Skeletal muscle cell (primary cell): Measurements from ENCODE around the gene CSNK2A3.
A peak's percentile ranks its signal among the peaks of the same experiment; 100 is the strongest.

Experiments used
- DNase-seq: peaks from one replicate; pipeline ENCODE4 v3.0.0-alpha.2; 2010; ENCODE audit warnings: low read depth
- H3K4me3 ChIP-seq: 2 replicates; pipeline ENCODE4 v1.5.1; 2011; ENCODE audit warnings: low read depth, mild to moderate bottlenecking, control low read depth, low read length, moderate library complexity

The CSNK2A3 gene

DNA sequence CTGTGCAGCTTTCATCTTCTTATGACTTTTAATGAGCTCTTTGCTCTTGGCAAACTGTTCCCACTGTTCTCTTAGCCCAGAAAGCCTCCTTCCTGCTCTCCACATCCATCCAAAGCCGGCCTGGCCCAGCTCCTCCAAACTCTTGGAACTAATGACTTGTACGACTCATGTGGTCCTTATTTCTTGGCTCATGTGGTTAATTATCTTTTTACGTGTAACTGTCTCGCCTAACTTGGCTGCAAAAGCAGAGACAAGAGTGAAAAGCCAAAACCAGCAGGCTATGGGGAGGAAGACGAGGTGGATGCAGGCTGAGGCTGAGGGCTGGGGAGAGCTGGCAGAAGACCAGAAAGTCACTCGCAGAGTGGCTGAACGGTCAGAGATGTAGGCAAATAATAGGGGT is 5.5 kb downstream of the CSNK2A3 start:
- no peak overlapping the region for H3K4me3 ChIP-seq
- DNase-seq: no peak

DNA sequence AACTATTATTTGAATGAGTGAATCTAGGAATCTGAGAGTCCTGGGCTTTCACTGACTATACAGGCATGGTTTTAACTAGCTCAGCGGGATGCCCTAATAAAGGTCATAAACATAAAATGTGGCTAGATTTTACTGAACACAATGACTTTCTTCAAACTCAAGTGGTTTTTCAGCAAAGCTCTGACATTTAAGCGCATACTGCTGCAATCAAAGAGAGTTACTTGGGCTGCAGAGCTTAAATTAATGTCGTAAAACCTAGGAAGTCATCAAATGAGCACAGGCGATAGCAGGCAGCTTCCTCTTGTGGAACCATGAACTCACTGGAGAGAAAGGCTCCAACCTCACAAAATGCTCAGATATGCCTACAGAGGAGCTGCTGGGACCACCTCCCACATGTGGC is 6.7 kb downstream of the CSNK2A3 start:
- H3K4me3 ChIP-seq: no peak overlapping the region
- no peak for DNase-seq

DNA sequence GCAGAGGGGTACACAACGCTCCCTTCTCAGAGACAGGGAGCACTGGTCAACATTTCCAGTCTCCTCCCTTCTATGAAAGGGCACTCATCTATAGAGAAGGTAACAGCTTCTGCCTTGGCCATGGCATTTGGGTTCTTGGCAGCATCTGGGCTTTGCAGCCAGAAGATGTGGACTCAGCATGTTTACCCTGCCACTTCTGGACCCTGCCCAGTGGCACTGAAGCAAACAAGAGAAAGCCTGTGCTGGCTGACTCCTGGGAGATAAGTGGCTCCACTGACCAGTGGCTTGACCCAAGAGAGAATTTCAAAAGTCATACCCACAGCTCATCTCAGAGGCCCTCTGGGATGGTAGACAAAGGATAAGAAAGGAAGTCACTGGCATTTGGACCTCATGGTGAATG is 8.0 kb downstream of the CSNK2A3 start:
- DNase-seq: no peak
- no peak overlapping the region for H3K4me3 ChIP-seq

DNA sequence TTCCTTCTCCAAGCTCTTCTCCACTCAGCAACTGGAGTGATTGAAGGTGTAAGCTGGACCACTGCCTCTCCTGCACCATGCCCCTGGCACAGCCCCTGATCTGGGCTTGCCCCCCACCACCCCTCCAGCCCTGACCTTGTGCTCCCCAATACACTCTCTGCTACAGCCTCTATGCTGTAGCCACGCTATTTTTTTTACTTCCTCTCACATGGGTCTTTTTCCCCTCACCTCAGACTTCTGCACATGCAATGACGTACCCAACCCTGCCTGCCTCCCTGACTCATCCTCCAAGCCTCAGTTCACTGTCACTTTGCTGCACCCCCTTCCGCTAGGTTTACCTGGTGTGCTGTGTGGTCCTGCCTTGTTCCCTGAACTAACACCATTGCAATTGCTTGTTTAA is 9.0 kb downstream of the CSNK2A3 start:
- DNase-seq: no peak
- H3K4me3 ChIP-seq: no peak overlapping the region

DNA sequence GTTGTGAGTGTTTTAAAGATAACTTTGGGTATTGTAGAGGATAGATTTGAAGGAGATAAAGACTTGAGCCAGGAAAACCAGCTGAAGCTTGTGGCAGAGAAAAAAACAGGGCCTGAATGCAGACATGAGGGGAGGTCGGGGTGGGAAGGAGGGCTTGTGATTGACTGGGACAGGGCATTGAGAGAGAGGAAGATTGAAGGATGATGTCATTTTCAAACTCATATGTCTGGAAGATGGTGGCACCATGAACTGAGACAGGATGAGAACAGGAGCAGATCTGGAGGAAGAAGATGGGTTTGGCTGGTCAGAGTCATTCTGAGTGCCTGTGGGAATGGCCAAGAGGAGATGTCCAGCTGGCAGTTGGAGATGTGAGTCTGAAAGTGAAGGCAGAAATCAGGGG is 14.7 kb downstream of the CSNK2A3 start:
- no peak for DNase-seq
- no peak overlapping the region for H3K4me3 ChIP-seq

DNA sequence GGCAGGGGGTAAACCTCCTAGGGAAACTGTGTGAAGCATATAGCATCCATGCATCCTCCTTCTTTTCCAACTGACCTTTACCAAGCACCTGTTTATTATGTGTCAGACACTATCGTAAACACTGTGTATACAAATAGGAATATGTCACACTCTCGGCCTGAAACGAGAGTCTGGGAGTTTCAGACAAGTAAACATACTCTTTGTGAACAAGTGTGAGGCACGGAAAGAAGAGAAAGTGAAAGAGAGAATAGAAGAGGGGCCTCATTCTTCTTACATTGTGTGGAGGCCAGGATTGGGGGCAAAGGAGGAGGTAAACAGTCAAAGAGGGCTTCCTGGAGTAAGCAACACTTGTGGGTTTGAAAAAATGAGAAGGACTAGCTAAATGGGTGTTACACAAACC is 16.4 kb downstream of the CSNK2A3 start:
- DNase-seq: no peak

DNA sequence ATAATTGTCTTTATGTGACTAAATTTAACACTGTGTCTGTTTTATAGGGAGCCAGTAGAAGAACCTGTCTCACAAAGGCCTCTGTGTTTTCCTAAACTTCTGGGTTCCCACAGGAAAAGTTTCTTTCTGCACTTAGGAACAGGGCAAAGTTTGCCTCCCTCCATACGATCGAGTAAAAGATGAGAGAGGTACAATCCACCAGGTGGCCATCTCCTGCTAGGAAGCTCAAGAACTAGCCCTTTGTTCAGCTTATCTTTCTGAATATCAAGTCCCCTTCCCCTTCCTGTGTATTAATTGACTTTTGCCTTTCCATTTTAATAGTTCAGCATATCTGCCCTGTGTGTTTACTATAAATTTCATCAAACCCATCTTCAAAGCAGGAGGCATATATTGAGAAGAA is 18.0 kb downstream of the CSNK2A3 start:
- no peak for DNase-seq
- H3K4me3 ChIP-seq: no peak overlapping the region

More for the DNA sequence above, 16.4 kb downstream of the CSNK2A3 start:
- H3K4me3 ChIP-seq: no peak overlapping the region

DNA sequence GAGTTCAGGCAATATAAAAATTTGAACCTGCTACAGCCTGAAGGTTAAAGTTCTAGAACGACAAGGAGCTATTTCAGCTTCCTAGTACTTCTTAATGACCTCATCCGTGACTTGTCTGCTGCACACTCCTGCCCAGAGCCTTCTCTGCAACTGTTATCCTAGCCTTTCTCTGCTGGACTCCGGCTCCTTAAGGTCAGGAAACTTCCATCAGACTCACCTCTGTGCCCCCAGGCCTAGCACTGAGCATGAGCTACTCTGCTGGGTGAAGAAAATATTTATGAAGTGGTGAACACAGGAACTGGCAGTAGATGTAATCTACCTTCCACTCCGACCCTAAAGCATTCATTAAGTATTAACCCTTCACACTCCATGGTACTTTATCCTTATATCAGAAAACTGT is 18.4 kb downstream of the CSNK2A3 start:
- no peak for DNase-seq
- H3K4me3 ChIP-seq: no peak overlapping the region

DNA sequence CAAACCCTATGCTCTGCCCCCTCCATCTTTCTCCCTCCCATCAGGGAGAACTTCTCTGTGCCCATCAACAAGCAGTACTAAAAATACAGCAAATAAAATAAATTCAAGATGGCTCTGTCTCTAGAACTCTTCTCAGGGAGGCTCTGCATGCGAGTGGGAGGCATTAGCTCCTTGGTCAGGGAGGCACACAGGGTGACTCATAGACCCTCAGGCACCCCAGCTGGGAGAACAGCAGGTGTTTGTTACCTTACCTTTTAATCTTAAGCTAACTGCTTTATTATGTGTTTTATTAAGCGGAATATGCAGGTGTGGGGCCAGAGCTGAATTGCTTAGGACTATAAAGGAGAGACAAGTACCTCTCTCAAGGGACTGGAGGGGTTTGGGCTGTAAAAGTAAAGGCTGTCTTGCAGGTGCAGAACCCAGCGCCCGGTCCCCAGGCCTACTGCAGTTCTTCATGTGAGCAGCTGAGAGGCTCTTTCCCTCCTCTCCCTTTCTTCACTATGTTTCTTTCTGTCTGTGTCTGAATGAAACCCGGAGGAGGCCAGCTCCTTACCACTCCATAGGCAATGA is 20.8 kb downstream of the CSNK2A3 start:
- H3K4me3 ChIP-seq: no peak overlapping the region
- DNase-seq: no peak

DNA sequence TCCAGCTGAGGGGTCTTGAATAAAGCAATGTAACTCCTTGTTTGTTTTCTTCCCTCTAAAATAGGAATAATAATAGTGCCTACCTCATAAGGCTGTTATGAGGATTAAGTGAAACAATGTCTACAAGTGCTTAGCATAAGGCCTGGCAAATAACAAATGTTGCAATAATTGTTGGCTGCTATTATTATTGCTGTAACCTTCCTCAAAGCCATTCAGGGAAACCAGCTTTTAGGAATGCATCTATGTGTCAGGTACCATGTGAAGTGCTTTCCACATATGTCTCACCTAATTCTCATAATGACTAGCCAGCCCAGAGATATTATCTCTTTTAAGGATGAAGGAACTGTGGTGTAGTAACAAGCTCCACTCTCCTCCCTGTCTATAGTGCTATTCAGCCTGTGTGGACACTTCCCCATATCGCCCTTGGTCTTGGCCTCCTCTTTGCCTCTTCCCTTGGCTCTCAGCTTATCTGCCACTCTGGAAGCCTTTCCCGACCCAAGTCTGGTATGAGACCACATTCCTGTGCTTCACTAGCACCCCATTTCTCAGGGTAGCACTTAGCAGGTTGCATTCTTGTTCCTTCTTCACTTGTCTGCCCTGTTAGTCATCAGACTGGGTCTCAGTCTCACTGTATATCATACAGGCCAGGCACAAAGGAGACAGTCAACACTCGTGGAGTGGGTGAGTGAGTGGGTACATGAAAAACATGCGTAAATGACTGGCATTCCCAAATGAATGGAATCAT is 23.8 kb downstream of the CSNK2A3 start:
- no peak for DNase-seq
- H3K4me3 ChIP-seq: no peak overlapping the region

DNA sequence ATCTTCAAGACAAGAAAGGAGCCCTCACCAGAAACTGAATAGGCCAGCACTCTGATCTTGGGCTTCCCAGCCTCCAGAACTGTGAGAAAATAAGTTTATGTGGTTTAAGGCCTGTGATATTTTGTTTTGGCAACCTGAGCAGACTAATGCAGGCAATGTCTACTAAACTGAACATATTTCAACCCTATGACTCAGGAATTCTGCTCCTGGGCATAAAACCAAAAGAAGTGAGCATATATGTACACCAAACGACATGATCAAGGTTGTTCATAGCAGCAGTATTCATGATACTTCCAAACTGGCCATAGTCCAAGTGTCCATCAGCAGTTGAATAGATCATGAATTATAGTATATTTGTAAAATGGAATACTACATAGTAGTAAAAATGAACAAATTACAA is 29.0 kb downstream of the CSNK2A3 start:
- no peak for DNase-seq
- H3K4me3 ChIP-seq: no peak overlapping the region

DNA sequence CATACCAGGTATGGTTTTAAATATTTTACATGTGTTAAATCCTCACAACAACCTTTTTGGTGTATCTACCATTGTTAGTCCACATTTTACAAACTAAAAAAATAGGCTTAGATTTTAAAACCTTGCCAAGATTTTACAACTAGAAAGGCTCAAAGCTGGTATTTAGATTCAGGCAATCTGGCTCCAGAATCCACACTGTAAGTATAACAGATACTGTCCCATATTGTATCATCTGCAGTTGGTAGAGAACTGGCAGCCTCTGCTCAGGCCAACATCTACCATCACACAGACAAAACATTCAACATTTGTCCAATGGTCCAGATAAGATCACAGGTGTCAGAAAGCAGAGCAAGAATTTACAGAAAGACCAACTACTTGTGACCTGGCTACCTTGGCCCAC is 30.9 kb downstream of the CSNK2A3 start:
- no peak overlapping the region for H3K4me3 ChIP-seq
- no peak for DNase-seq

DNA sequence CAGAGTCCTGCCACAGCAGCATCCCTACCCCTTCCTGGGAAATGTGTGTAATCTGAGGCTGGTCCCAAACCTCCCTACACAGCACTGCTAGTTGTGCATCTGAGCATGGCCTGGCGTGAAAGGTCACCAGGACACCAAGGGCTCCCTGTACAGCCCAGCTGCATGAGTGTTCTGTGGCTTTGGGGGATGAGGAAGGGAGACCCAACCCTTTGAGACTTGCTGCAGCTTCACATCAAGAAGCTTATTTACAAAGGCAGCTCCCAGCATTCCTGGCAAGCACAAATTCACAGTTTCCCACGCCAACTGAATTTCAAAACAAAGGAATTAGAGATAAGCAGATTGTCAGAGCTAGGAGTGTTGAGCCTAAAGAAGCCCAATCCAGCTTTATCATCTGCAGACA is 32.2 kb downstream of the CSNK2A3 start:
- H3K4me3 ChIP-seq: no peak overlapping the region
- DNase-seq: no peak

DNA sequence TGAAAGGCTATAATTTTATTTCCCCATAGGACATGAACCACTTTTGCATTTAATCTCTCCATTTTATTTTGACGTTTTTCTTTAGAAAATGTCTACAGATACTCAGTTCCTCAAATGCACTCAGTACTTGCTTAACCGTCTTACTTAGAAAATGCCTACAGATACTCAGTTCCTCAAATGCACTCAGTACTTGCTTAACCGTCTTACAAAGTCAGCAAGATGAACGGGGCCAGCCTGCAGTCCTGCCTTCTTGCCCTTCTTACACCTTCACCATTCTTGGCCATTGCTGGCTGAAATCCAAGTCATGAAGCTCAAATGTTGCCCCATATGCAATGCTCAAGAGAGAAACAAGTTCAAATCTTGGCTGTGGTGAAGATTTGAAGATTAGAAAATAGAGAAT is 34.1 kb downstream of the CSNK2A3 start:
- no peak for DNase-seq
- H3K4me3 ChIP-seq: no peak overlapping the region

DNA sequence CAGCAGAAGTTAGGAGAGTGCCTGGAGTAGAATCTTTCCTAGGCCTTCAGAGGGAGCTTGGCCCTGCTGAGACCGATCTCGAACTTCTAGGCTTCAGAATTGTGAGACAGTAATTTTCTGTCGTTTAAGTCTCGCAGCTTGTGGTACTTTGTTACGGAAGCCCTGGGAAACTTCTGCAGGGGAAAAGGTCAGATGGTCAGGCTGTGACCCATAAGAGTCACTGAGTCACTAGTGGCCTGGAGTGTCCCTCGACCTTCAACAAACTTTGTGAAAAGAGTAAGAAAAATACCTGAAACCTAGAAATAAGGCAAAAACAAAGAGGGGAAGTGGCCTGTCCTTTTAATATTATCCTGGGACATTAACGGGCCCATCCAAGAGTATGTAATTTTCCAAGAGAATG is 34.6 kb downstream of the CSNK2A3 start:
- H3K4me3 ChIP-seq: no peak overlapping the region
- DNase-seq: no peak

DNA sequence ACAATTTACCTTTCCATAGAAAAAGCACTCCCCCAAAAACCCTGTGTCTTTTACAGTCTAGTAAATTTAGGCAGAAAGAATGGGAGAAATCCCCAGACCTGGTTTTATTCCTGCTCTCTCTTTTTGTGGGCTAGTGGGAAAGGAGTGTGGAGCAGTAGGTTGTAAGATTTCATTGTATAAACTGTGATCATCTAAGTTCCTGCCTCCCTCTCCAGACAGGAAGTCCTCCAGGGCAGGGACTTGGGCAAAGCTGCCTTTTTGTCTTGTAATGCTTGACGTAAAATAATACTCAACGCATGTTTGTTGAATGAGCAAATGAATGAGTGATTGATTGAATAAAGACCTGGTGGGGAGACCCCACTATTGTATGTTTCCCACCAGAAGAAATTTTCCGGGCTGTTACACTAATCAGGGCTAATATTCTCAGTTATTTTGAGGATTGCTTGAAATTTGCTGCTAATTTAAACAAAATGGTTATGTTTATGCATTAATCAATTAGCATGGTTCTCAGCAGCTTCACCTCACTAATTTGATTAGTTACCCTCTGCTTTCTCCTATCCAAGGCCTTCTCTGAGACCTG is 36.3 kb downstream of the CSNK2A3 start:
- no peak overlapping the region for H3K4me3 ChIP-seq
- DNase-seq: no peak

DNA sequence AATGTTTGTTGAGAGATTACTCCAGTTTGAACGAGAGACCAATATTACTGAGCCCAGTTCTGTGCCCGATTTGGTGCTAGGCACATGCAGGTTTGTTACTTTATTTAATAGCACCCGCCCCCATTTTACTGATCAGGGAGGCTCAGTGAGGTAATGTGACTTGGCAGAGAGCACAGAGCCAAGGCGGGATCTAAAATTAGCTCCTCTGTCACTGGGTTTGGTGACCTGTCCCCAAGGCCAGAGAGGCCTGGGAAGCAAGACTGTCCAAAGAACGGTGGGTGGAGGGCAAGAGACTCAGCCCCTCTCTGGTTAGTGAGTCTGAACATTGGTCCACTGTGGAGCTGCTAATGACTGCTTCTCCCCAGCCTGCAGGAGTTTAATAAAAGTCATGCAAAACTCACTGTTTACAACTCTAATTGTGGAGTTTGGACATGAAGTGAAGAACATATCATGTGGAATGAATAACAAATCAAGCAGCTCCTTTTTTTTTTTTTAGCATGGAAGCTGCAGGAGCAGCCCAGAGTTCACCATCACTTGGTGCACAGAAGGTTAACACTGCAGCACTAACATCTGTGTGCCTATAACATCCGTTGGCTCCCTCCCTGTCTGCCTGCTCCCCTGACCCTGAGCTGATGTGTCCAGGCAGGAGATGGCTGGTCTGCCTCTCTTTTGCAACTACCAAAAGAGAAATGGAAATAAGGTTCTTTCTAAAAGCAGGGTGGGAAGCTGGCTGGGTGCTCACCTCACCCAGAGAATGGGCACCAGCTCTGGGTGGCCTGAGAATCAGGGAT is 39.0 kb downstream of the CSNK2A3 start:
- H3K4me3 ChIP-seq: no peak overlapping the region
- no peak for DNase-seq

DNA sequence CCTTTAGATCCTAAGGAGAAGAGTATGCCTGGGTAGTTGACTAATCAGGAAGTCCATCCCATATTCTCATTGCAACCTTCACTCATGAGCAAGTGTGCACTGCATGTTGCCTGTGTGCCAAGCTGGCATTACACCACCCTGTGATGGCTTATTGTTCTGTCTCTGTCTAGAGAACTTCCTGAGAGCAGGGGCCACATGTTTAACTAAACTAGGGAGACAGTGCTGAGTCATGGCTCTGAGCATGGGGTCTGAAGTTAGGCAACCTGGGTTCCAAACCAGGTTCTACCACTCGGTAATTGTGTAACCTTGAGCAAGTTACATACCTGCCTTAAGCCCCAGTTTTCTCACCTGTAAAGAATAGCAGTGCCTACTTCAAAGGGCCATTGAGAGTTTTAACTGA is 39.6 kb downstream of the CSNK2A3 start:
- peak; percentile 19 for DNase-seq
- no peak overlapping the region for H3K4me3 ChIP-seq

DNA sequence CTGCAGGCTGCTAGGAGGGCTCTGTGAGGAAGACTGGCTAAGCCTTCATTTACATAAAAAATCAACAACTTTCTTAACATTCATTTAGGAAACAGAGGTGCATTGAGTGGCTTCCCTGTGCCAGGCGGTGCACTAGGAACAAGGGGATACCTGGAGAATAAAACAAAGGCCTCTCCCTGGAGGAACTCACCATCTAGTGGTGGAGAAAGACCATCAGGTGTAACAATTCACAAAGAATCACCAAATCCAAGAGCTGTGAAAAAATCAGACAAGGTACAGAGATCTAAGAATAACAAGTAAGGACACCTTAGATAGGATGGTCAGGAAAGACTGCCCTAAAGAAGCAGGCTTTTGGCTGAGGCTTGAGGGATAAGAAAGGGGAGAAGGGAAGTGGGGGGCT is 40.3 kb downstream of the CSNK2A3 start:
- no peak overlapping the region for H3K4me3 ChIP-seq
- DNase-seq: no peak

DNA sequence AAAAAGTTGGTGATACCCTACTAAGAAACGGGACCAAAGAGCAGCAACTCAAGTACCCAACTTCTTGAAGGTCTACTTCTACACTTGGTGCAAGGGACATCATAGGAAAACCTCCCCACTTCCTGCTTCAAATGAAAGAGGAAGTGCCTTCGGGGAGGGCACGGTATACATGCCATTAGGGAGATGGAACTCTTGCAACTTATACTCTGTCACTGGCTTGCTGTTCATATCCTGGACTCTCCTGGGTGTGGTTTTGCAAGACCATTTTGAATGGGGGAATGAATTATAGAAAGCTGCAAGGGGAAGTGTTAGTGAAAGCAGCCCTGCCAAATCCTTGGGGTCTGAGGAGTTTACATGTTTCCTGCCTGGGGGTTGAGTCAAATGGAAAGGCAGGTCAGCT is 41.9 kb downstream of the CSNK2A3 start:
- H3K4me3 ChIP-seq: no peak overlapping the region
- DNase-seq: no peak
